Activated B cell treated with CpG ODN at 0.5 μM for 24 hours (primary cell): ENCODE measurements around the gene CACNA2D3. TPM values are rescaled to one million over a fixed set of nuclear protein-coding genes. Genes with fewer than 3 reads are reported as not detected.

Source experiments
- ATAC-seq: fragments of 200-7000 bp; cut with Tn5 transposase; one replicate; pipeline ENCODE4 v1.10.0; 2021; ENCODE audit warnings: low read depth, mild to moderate bottlenecking, moderate library complexity
- CTCF ChIA-PET: fragments of 350-600 bp; sonication (Branson Sonifier 250); formaldehyde crosslinking; loops from one replicate; lab custom pipeline; 2021; ENCODE audit warnings: antibody characterized with exemption; lab: Charles Lee
- POLR2A ChIA-PET: fragments of 350-600 bp; sonication (Branson Sonifier 250); formaldehyde crosslinking; loops from one replicate; lab custom pipeline; 2021; ENCODE audit warnings: antibody characterized with exemption; lab: Charles Lee
- DNase-seq: peaks from one replicate; pipeline ENCODE4 v3.0.0; 2022
- H3K27ac Mint-ChIP-seq: one replicate; pipeline ENCODE4 v1.8.0; 2020; ENCODE audit warnings: mixed read lengths
- H3K27me3 Mint-ChIP-seq: one replicate; pipeline ENCODE4 v1.8.0; 2021; ENCODE audit warnings: mixed read lengths
- H3K36me3 Mint-ChIP-seq: one replicate; pipeline ENCODE4 v1.8.0; 2021; ENCODE audit warnings: low read depth, mixed read lengths
- H3K4me1 Mint-ChIP-seq: one replicate; pipeline ENCODE4 v1.8.0; 2021; ENCODE audit warnings: mixed read lengths
- H3K4me3 Mint-ChIP-seq: one replicate; pipeline ENCODE4 v1.8.0; 2020; ENCODE audit warnings: mild to moderate bottlenecking, mixed read lengths
- H3K9me3 Mint-ChIP-seq: one replicate; pipeline ENCODE4 v1.8.0; 2020; ENCODE audit warnings: mixed read lengths
- CTCF ChIP-seq: fragments of 200-600 bp; IDR thresholded peaks from one replicate; pipeline ENCODE4 v1.8.0; 2022; ENCODE audit warnings: antibody characterized with exemption, mild to moderate bottlenecking
- intact Hi-C: fragments of 100-400 bp; cut with micrococcal nuclease; formaldehyde crosslinking; loops from one replicate; pipeline ENCODE4 v1.15.1; 2024
- total RNA-seq: library from RNA; stranded (reverse); gene quantifications from 2 replicates; pipeline ENCODE4 v1.2.3, GENCODE V29; 2022

CACNA2D3 gene
- total RNA-seq, 1 donor from 2014 or later: not detected

GRCh38 chr3:55119268-55119667 lies 996.9 kb downstream of the CACNA2D3 start:
- Mint-ChIP-seq H3K4me3 (no peak overlapping the region), H3K9me3 (no peaks in the 10 kb centered on the region), H3K27ac (no peak overlapping the region), H3K27me3 (no peaks in the 10 kb centered on the region), H3K36me3 (no peaks in the 10 kb centered on the region), H3K4me1 (no peaks in the 10 kb centered on the region)
- TF ChIP-seq CTCF: no peak
- CTCF ChIA-PET: no interaction called here
- ATAC-seq (no peak), DNase-seq (no peak)
- intact Hi-C loops: no loop called here
- POLR2A ChIA-PET: no interaction called here

GRCh38 chr3:55122312-55122711 lies 1000.0 kb downstream of the CACNA2D3 start:
- Mint-ChIP-seq H3K9me3 (peaks cover 2% of the 10 kb centered on the region), H3K27ac (no peak overlapping the region), H3K36me3 (no peaks in the 10 kb centered on the region), H3K27me3 (no peaks in the 10 kb centered on the region), H3K4me1 (no peaks in the 10 kb centered on the region), H3K4me3 (no peak overlapping the region)
- intact Hi-C loops: no loop called here
- ChIA-PET CTCF (no interaction called here), POLR2A (no interaction called here)
- DNase-seq (no peak), ATAC-seq (no peak)
- no peak for TF ChIP-seq CTCF

Other genes with a start within 250 kb of the CACNA2D3 start
- gene ACTR8, start 240.4 kb upstream of the CACNA2D3 start, total RNA-seq: 42.0 and 42.7 TPM in 2 replicates
- gene SELENOK, start 230.7 kb upstream of the CACNA2D3 start, total RNA-seq: 29.8 and 43.3 TPM in 2 replicates